ENCODE data around the gene LARGE1. TPM values are rescaled to one million over a fixed set of nuclear protein-coding genes. Genes with fewer than 3 reads are reported as not detected.

The LARGE1 gene
- total and polyA plus RNA-seq, 2 donors (not counting 1 experiment from before 2014, with no cell fraction given), result 14.1 to 19.2 TPM

DNA sequence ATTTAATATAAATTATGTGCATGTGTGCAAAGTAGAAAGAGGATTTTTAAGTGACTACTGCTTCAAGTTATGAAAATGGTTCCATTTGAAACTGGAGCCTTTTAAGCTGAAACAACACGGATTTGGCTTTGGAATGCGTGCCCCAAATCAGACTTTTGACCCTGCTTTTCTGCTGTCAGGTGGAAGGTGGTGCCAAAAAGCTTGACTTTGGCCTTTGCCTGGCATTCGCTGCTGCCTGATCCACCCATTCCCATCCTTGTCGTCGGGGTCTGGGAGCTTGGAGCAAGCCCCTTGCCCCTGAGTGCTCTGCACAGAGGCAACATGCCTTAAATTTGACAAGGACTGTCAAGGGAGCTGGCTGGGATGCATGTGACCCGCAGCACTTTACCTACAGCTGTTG, 526.8 kb downstream of the LARGE1 start:
- no peak overlapping the region for H3K4me2 ChIP-seq (ENCODE audit: extremely low read depth, insufficient read depth, low read length)
- H3K27ac ChIP-seq (ENCODE audit: insufficient read depth, low read length), result no peak overlapping the region
- no peaks in the 10 kb centered on the region for H4K20me1 ChIP-seq (ENCODE audit: control insufficient read depth, extremely low read depth, insufficient read depth, low read length)
- H3K9me3 ChIP-seq (ENCODE audit: control insufficient read depth, insufficient read depth, low read depth, low read length), result no peaks in the 10 kb centered on the region
- no peaks in the 10 kb centered on the region for H3K36me3 ChIP-seq (ENCODE audit: control insufficient read depth, insufficient read depth, low read length)
- no peak overlapping the region for H2AFZ ChIP-seq (ENCODE audit: low read length)
- no peak for DNase-seq (ENCODE audit: low read depth in 2 of 2)
- no peak for TF ChIP-seq EZH2 (IDR thresholded peaks at IDR 0.05; ENCODE audit: low read length, missing control alignments)
- TF ChIP-seq, protein P1, sequence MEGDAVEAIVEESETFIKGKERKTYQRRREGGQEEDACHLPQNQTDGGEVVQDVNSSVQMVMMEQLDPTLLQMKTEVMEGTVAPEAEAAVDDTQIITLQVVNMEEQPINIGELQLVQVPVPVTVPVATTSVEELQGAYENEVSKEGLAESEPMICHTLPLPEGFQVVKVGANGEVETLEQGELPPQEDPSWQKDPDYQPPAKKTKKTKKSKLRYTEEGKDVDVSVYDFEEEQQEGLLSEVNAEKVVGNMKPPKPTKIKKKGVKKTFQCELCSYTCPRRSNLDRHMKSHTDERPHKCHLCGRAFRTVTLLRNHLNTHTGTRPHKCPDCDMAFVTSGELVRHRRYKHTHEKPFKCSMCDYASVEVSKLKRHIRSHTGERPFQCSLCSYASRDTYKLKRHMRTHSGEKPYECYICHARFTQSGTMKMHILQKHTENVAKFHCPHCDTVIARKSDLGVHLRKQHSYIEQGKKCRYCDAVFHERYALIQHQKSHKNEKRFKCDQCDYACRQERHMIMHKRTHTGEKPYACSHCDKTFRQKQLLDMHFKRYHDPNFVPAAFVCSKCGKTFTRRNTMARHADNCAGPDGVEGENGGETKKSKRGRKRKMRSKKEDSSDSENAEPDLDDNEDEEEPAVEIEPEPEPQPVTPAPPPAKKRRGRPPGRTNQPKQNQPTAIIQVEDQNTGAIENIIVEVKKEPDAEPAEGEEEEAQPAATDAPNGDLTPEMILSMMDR (conservative IDR thresholded peaks at IDR 0.05 in 1 of 2, IDR thresholded peaks at IDR 0.05 in 1 of 2; ENCODE audit: low read depth in 1 of 2, low read length in 2 of 2), result no peak
- H3K4me3 ChIP-seq (replicated peaks in 1 of 4; ENCODE audit: control extremely low read depth in 1 of 4, insufficient read depth in 1 of 4, low read depth in 3 of 4, low read length in 4 of 4), result no peak overlapping the region
- no peak overlapping the region for H3K9ac ChIP-seq (ENCODE audit: insufficient read depth, low read length)
- H3K27me3 ChIP-seq (ENCODE audit: control insufficient read depth, insufficient read depth, low read length), result no peaks in the 10 kb centered on the region
- H3K4me1 ChIP-seq (ENCODE audit: control insufficient read depth, extremely low read depth, insufficient read depth, low read length), result no peaks in the 10 kb centered on the region
- H3K79me2 ChIP-seq (ENCODE audit: control insufficient read depth, insufficient read depth, low read length), result no peaks in the 10 kb centered on the region

DNA sequence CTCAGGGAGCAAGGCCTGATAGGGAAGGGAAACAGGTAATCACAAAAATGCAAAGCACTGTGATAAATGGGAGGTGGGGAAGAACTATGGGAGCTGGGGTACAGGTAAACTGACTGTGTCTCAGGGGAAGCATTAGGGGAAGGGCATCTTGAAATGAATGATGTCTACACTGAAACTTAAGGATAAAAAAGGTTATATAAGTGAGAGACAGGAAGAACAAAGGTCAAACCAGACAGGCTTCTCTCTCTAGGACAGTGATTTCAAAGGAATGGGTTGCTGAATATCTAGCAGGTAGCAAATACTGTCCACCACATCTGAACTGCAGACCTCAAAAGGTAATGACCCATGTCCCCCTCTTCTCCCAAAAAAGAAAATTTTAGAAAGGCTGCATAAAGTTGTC, 529.0 kb downstream of the LARGE1 start:
- Histone ChIP-seq H3K27ac (ENCODE audit: insufficient read depth, low read length) (no peak overlapping the region), H2AFZ (ENCODE audit: low read length) (no peak overlapping the region), H3K27me3 (ENCODE audit: control insufficient read depth, insufficient read depth, low read length) (no peaks in the 10 kb centered on the region), H3K36me3 (ENCODE audit: control insufficient read depth, insufficient read depth, low read length) (no peaks in the 10 kb centered on the region), H3K4me3 (replicated peaks in 1 of 4; ENCODE audit: control extremely low read depth in 1 of 4, insufficient read depth in 1 of 4, low read depth in 3 of 4, low read length in 4 of 4) (no peak overlapping the region), H3K79me2 (ENCODE audit: control insufficient read depth, insufficient read depth, low read length) (no peaks in the 10 kb centered on the region), H3K9me3 (ENCODE audit: control insufficient read depth, insufficient read depth, low read depth, low read length) (no peaks in the 10 kb centered on the region), H4K20me1 (ENCODE audit: control insufficient read depth, extremely low read depth, insufficient read depth, low read length) (no peaks in the 10 kb centered on the region), H3K4me2 (ENCODE audit: extremely low read depth, insufficient read depth, low read length) (no peak overlapping the region), H3K9ac (ENCODE audit: insufficient read depth, low read length) (no peak overlapping the region), H3K4me1 (ENCODE audit: control insufficient read depth, extremely low read depth, insufficient read depth, low read length) (no peaks in the 10 kb centered on the region)
- TF ChIP-seq, protein P1 (conservative IDR thresholded peaks at IDR 0.05 in 1 of 2, IDR thresholded peaks at IDR 0.05 in 1 of 2; ENCODE audit: low read depth in 1 of 2, low read length in 2 of 2), result no peak
- no peak for TF ChIP-seq EZH2 (IDR thresholded peaks at IDR 0.05; ENCODE audit: low read length, missing control alignments)
- no peak for DNase-seq (ENCODE audit: low read depth in 2 of 2)

DNA sequence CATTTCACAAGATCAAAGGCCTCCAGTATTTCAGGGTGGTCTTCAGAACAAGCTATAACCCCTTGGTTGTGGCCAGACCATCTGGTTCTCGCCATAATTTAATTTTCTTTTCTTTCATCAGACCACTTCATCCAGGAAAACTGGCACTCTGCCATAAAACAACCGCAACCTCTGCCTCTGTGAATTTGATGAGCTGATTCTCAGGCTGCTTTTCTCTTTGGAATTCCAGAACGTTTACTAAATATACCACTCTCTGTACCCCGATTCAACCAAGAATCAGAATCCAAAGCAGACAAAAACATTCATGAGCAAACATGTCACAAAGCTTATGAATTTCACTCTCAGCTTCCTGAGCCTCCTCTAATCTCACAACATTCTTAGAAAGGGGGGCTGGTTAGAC, 530.3 kb downstream of the LARGE1 start:
- Histone ChIP-seq H3K9ac (ENCODE audit: insufficient read depth, low read length) (no peak overlapping the region), H3K79me2 (ENCODE audit: control insufficient read depth, insufficient read depth, low read length) (no peaks in the 10 kb centered on the region), H3K36me3 (ENCODE audit: control insufficient read depth, insufficient read depth, low read length) (no peaks in the 10 kb centered on the region), H3K27me3 (ENCODE audit: control insufficient read depth, insufficient read depth, low read length) (no peaks in the 10 kb centered on the region), H3K4me1 (ENCODE audit: control insufficient read depth, extremely low read depth, insufficient read depth, low read length) (no peaks in the 10 kb centered on the region), H3K4me3 (replicated peaks in 1 of 4; ENCODE audit: control extremely low read depth in 1 of 4, insufficient read depth in 1 of 4, low read depth in 3 of 4, low read length in 4 of 4) (no peak overlapping the region), H2AFZ (ENCODE audit: low read length) (no peak overlapping the region), H3K27ac (ENCODE audit: insufficient read depth, low read length) (no peak overlapping the region), H4K20me1 (ENCODE audit: control insufficient read depth, extremely low read depth, insufficient read depth, low read length) (no peaks in the 10 kb centered on the region), H3K4me2 (ENCODE audit: extremely low read depth, insufficient read depth, low read length) (no peak overlapping the region), H3K9me3 (ENCODE audit: control insufficient read depth, insufficient read depth, low read depth, low read length) (no peaks in the 10 kb centered on the region)
- DNase-seq (ENCODE audit: low read depth in 2 of 2), result peak; percentile 20 to 73
- no peak for TF ChIP-seq EZH2 (IDR thresholded peaks at IDR 0.05; ENCODE audit: low read length, missing control alignments)
- TF ChIP-seq, protein P1 (conservative IDR thresholded peaks at IDR 0.05 in 1 of 2, IDR thresholded peaks at IDR 0.05 in 1 of 2; ENCODE audit: low read depth in 1 of 2, low read length in 2 of 2), result no peak

Data from fibroblast of lung (primary cell).